LoVo (cell line): ENCODE results near the gene HM13.
"Not testable (repeated sequence)": the region's sequence is repeated elsewhere in the genome, so short reads cannot be mapped to it uniquely, and the experiment has no call there.

Experiments
- DNase-seq: peaks from one replicate; pipeline ENCODE4 v3.0.0-alpha.2; 2016; ENCODE audit warnings: low spot score

HM13 gene

GRCh38 chr20:31502884-31503673, 11.2 kb upstream of the HM13 start:
- peak; percentile 69 for DNase-seq

- DNase-seq = no peak
Measured at GRCh38 chr20:31505903-31506302, 8.3 kb upstream of the HM13 start.

GRCh38 chr20:31508517-31509244, 5.6 kb upstream of the HM13 start:
- DNase-seq = no peak

- DNase-seq = no peak
Measured at GRCh38 chr20:31515072-31515774, 981 bp downstream of the HM13 start.

- DNase-seq = no peak
Measured at GRCh38 chr20:31515775-31516107, 1.5 kb downstream of the HM13 start.

GRCh38 chr20:31516166-31516565, 1.9 kb downstream of the HM13 start:
- no peak for DNase-seq

GRCh38 chr20:31516651-31517050, 2.4 kb downstream of the HM13 start:
- DNase-seq = no peak

- no peak for DNase-seq
Measured at GRCh38 chr20:31517373-31517772, 3.1 kb downstream of the HM13 start.

GRCh38 chr20:31521267-31521666, 7.0 kb downstream of the HM13 start:
- DNase-seq = not testable (repeated sequence)

GRCh38 chr20:31522731-31523130, 8.5 kb downstream of the HM13 start:
- DNase-seq = no peak

GRCh38 chr20:31523361-31524283, 9.4 kb downstream of the HM13 start:
- DNase-seq = no peak

- no peak for DNase-seq
Measured at GRCh38 chr20:31527266-31527665, 13.0 kb downstream of the HM13 start.

GRCh38 chr20:31535298-31535697, 21.1 kb downstream of the HM13 start:
- DNase-seq = no peak

GRCh38 chr20:31536575-31536974, 22.3 kb downstream of the HM13 start:
- no peak for DNase-seq

GRCh38 chr20:31537116-31537871, 23.1 kb downstream of the HM13 start:
- no peak for DNase-seq

GRCh38 chr20:31537890-31538289, 23.6 kb downstream of the HM13 start:
- no peak for DNase-seq

- no peak for DNase-seq
Measured at GRCh38 chr20:31538326-31538725, 24.1 kb downstream of the HM13 start.

GRCh38 chr20:31539636-31540035, 25.4 kb downstream of the HM13 start:
- DNase-seq = not testable (repeated sequence)

GRCh38 chr20:31540406-31540805, 26.2 kb downstream of the HM13 start:
- DNase-seq = no peak

GRCh38 chr20:31542201-31542842, 28.1 kb downstream of the HM13 start:
- DNase-seq = no peak

GRCh38 chr20:31542963-31543362, 28.7 kb downstream of the HM13 start:
- DNase-seq = no peak
